Stimulated activated CD4-positive, alpha-beta T cell treated with anti-CD3 and anti-CD28 coated beads, Interleukin-1b, Interleukin-23, amount 100 ng/mL, for 24 hours (primary cell): ENCODE measurements around the gene SMOC2.

ENCODE experiments used
- DNase-seq, 4 experiments: peaks; one replicate each; pipeline ENCODE4 v3.0.0-alpha.2; 2020; ENCODE audit warnings: low read depth in 4 of 4, low spot score in 1 of 4

SMOC2 gene

GRCh38 chr6:168479421-168479820 is 38.4 kb downstream of the SMOC2 start:
- DNase-seq, result no peak

DNA sequence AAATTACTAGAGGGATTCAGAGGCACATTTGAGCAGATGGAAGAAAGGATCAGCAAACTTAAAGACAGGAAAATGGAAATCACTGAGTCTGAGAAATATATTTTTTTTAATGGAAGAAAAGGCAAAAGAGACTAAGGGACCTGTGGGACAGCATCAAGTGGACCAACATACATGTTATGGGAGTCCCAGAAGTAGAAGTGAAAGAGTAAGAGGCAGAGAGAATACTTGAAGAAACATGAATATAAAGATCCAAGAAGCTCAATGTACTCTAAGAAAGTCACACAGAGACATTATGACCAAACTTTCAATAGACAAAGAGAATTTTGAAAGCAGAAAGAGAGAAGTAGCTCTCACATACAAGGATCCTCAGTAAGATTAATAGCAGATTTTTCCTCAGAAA is 39.5 kb downstream of the SMOC2 start:
- no peak for DNase-seq

- DNase-seq, result no peak
These were observed 44.8 kb downstream of the SMOC2 start for GRCh38 chr6:168485818-168486217.

GRCh38 chr6:168490757-168491156 is 49.8 kb downstream of the SMOC2 start:
- no peak for DNase-seq

- no peak for DNase-seq
These were observed 53.0 kb downstream of the SMOC2 start for GRCh38 chr6:168493976-168494375.

DNA sequence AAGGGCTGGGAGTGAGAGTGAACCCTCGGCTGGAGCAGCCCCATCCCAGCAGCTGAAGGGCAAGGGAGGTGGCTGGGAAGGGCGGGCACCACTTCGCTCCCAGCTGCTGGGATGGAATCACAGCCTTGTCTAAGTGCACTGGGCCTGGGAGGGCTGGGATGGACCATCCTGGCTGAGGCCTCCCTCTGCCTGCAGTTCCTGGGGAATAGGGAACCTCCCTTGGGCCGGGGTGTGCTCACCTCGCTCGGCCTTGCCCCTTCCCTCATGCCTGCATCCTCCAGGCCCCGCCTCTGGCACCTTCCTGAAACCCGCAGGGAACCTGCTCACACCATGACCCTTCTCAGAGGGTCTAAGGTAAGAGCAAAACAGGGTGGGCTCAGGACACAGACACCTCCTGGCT is 53.7 kb downstream of the SMOC2 start:
- DNase-seq, result no peak

GRCh38 chr6:168495133-168495532 is 54.1 kb downstream of the SMOC2 start:
- no peak for DNase-seq

DNA sequence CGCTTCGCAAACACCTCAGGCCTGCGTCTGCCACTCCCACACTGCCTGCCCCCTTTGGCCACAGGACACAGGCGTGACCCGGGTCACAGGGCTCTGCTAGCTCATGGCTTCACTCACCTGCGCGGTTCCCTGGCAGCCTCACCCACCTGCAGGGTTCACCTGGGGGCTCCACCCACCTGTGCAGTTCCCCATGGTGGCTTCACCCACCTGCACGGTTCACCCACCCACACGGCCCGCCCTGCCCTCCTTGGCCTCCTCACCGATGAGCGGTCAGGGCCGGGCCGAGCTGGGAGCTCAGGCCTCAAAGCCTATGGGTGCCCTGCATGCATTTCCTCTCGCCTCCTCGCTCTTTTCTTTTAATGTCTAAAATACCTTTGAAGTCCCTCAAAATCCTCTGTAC is 54.7 kb downstream of the SMOC2 start:
- DNase-seq, result no peak

DNA sequence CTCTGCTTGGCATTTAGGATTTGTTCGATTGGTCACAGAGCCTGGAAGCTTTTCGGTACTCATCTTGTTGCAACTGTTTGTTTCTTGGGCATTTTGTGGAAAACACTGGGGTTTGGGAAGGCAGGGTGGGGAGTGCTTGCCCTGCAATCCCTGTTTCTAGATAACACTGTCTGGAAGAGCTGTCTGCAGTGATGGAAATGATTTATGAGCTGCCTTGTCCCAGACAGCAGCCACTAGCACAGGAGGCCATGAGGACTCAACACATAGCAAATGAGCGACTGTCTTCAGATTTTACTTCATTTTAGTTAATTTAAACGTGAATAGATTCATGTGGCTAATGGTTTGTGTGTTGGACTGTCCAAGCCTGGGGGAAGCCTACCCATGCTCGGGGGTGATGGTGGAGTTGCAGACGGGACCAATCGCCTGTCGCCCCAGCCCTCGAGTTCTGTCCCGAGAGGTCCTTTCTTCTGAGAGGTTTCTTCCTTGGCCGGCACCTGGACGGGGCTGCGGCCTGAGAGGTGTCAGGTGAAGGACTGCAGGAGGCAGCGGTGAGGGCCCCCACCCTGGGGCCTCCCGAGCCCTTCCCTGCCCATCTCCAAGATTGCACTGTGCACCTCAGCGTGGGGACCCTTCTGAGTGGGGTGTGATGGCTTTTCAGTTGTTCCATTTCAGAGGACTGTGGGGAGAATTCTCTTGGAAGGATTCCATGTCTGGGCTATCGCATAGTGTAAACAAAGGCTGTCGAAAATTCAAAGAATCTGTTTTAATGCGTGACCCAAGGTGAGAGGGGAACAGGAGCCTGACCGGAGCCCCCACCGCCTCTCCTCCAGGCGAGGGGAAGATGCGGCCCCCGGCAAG is 55.4 kb downstream of the SMOC2 start:
- DNase-seq, result no peak

- DNase-seq, result no peak
These were observed 56.0 kb downstream of the SMOC2 start for GRCh38 chr6:168496997-168497331.

- DNase-seq, result no peak
These were observed 56.4 kb downstream of the SMOC2 start for GRCh38 chr6:168497381-168497780.

DNA sequence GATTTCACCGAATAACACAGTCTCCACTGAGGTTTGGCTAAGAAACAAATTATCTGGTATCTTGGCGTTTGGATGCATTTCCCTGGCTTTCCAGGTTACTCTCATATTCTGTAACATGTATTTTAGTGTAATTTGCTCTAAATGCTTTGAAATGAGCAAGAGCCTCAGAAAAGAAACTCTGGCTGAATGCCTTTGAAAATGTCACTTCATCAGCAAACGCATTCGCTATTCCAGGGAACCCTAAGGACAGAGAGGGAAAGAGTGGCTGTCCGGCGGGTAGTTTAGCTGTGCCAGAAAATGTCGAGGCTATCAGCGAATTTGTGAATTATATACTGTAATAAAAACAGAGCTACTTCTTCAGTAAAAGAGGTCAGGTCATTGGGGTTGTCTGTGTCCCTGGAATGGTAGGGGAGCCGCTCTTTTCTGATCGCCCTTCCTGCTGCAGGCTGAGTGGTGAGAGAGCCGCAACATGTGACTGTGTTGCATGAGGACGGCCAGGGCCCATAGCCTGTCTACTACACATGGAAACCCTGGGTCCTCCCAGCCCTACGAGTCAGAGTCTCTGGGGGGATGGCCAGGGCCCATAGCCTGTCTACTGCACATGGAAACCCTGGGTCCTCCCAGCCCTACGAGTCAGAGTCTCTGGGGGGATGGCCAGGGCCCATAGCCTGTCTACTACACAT is 57.3 kb downstream of the SMOC2 start:
- DNase-seq, result no peak

GRCh38 chr6:168499045-168499650 is 58.2 kb downstream of the SMOC2 start:
- DNase-seq, result no peak

GRCh38 chr6:168500519-168500918 is 59.5 kb downstream of the SMOC2 start:
- DNase-seq, result no peak

GRCh38 chr6:168501561-168501960 is 60.6 kb downstream of the SMOC2 start:
- no peak for DNase-seq

- DNase-seq, result no peak
These were observed 63.4 kb downstream of the SMOC2 start for GRCh38 chr6:168504366-168504765.

DNA sequence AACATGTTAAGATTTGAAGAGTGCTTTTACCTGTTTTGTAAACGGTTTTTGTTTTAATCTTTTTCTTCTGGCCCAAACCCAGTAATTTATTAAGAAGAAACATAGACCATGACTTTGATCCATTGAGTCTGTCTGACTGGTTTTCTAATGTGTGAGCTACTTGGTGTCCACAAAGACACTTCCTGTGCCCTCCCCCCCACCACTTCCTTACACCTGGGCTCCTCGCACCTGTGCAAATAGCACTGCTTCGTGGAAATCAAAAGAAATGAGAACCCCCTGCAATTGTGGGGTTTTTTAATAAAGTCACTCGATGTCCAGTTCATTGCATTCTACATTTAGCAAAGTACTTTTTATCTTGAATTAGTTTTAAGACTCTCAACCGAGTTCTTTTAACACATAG is 65.5 kb downstream of the SMOC2 start:
- no peak for DNase-seq

DNA sequence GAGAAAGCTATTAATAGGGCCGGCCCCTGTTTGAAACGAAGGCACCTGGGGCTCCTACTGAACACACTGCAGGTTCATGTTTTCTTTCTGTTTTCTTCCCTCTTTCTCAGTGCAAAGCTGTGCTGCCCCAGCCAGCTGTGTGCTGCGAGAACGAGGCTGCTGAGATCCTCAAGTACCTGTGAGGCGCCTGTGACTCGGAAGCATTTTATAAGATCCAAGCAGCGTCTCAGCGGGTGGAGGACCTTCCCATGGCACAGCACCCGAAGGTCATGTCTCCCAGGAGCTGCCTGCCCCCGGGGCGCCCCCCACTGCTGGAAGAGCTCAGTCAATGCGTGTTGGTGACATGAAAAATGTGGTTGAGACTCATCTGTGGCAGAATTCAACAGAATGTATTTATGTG is 66.3 kb downstream of the SMOC2 start:
- no peak for DNase-seq

GRCh38 chr6:168507730-168508129 is 66.7 kb downstream of the SMOC2 start:
- DNase-seq, result no peak

- no peak for DNase-seq
These were observed 67.9 kb downstream of the SMOC2 start for GRCh38 chr6:168508903-168509302.

DNA sequence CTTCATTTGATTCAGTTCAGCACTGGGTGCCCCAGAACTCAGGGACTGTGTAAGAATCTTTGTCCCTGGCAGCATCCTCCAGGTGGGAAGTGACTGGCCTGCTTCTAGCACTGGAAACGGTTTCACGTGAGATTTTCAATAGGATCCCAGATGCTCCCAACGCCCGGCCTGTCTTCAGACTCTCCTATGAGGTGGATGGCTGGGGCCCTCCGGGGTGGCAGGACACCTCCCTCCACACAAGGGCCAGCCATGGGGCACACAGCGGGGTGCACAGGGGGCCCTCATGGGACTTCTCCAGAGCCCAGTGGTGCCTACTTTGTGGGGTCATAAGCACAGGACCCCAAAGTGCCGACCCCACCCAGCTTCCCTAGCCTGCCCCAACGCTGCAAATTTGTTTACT is 72.8 kb downstream of the SMOC2 start:
- DNase-seq, result no peak

GRCh38 chr6:168514216-168514615 is 73.2 kb downstream of the SMOC2 start:
- no peak for DNase-seq
